Measurements from ENCODE around the gene PLA2G4A.
"Not testable (repeated sequence)": the region's sequence is repeated elsewhere in the genome, so short reads cannot be mapped to it uniquely, and the experiment has no call there.

The PLA2G4A gene

GRCh38 chr1:186922814-186923213, 94.1 kb downstream of the PLA2G4A start:
- not testable (repeated sequence) for DNase-seq (ENCODE audit: low spot score)

GRCh38 chr1:186923486-186923885, 94.7 kb downstream of the PLA2G4A start:
- DNase-seq (ENCODE audit: low spot score) = no peak

GRCh38 chr1:186925881-186926669, 97.3 kb downstream of the PLA2G4A start:
- no peak for DNase-seq (ENCODE audit: low spot score)

- DNase-seq (ENCODE audit: low spot score) = no peak
Observed at GRCh38 chr1:186927884-186928283, 99.1 kb downstream of the PLA2G4A start.

GRCh38 chr1:186930238-186930637, 101.5 kb downstream of the PLA2G4A start:
- DNase-seq (ENCODE audit: low spot score) = no peak

GRCh38 chr1:186937016-186937670, 108.4 kb downstream of the PLA2G4A start:
- no peak for DNase-seq (ENCODE audit: low spot score)

GRCh38 chr1:186943891-186944686, 115.3 kb downstream of the PLA2G4A start:
- DNase-seq (ENCODE audit: low spot score) = no peak

GRCh38 chr1:186945146-186945545, 116.4 kb downstream of the PLA2G4A start:
- no peak for DNase-seq (ENCODE audit: low spot score)

GRCh38 chr1:186948535-186948934, 119.8 kb downstream of the PLA2G4A start:
- no peak for DNase-seq (ENCODE audit: low spot score)

- DNase-seq (ENCODE audit: low spot score) = no peak
Observed at GRCh38 chr1:186949173-186949572, 120.4 kb downstream of the PLA2G4A start.

GRCh38 chr1:186950547-186950946, 121.8 kb downstream of the PLA2G4A start:
- no peak for DNase-seq (ENCODE audit: low spot score)

GRCh38 chr1:186953876-186954275, 125.1 kb downstream of the PLA2G4A start:
- no peak for DNase-seq (ENCODE audit: low spot score)

GRCh38 chr1:186957314-186957713, 128.6 kb downstream of the PLA2G4A start:
- no peak for DNase-seq (ENCODE audit: low spot score)

GRCh38 chr1:186958520-186958919, 129.8 kb downstream of the PLA2G4A start:
- no peak for DNase-seq (ENCODE audit: low spot score)

GRCh38 chr1:186960861-186961260, 132.1 kb downstream of the PLA2G4A start:
- DNase-seq (ENCODE audit: low spot score) = no peak

- no peak for DNase-seq (ENCODE audit: low spot score)
Observed at GRCh38 chr1:186965847-186966246, 137.1 kb downstream of the PLA2G4A start.

GRCh38 chr1:186966456-186966855, 137.7 kb downstream of the PLA2G4A start:
- no peak for DNase-seq (ENCODE audit: low spot score)

GRCh38 chr1:186967656-186968394, 139.1 kb downstream of the PLA2G4A start:
- no peak for DNase-seq (ENCODE audit: low spot score)

GRCh38 chr1:186974774-186975181, 146.0 kb downstream of the PLA2G4A start:
- peak; percentile 40 for DNase-seq (ENCODE audit: low spot score)

- DNase-seq (ENCODE audit: low spot score) = no peak
Observed at GRCh38 chr1:186975220-186975619, 146.5 kb downstream of the PLA2G4A start.

GRCh38 chr1:186976700-186977099, 148.0 kb downstream of the PLA2G4A start:
- DNase-seq (ENCODE audit: low spot score) = no peak
